ENCODE measurements around the gene QSOX2. TPM values are rescaled to one million over a fixed set of nuclear protein-coding genes. Genes with fewer than 3 reads are reported as not detected.

The QSOX2 gene
- total RNA-seq, 1 donor from 2014 or later: 21.2 TPM

DNA sequence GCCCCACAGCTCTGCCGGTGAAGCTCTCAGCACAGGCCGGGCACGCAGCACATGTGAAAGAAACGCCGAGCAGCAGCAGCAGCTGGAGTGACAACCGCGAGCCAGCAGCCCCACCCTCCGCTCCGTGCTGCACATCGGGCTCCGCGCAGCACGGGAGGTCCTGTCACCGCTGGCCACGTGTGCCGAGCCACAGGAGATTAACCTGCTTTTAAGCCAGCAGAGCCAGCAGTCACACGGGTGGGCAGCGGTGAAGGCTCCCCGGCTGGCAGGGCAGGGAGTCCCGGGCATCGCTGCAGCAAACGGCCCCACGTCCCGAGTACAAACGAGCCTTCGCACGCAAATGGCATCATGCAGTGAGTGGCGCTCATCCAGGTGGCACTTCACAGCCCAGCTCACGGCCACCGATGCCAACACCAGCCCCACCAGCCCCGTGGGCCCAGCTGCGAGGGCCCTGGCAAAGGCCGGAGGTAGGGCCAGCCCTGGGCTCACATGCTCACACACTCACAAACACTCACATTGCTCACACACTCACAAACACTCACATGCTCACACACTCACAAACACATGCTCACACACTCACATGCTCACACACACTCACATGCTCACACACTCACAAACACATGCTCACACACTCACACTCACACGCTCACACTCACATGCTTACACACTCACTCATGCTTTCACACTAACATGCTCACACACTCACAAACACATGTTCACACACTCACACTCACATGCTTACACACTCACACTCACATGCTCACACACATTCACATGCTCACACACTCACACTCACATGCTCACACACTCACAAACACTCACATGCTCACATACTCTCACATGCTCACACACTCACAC is 47.2 kb upstream of the QSOX2 start:
- H3K4me1 Mint-ChIP-seq (ENCODE audit: low read depth, unreplicated experiment): no peaks in the 10 kb centered on the region
- H3K4me3 Mint-ChIP-seq (ENCODE audit: unreplicated experiment): no peak overlapping the region
- TF ChIP-seq, protein P1, sequence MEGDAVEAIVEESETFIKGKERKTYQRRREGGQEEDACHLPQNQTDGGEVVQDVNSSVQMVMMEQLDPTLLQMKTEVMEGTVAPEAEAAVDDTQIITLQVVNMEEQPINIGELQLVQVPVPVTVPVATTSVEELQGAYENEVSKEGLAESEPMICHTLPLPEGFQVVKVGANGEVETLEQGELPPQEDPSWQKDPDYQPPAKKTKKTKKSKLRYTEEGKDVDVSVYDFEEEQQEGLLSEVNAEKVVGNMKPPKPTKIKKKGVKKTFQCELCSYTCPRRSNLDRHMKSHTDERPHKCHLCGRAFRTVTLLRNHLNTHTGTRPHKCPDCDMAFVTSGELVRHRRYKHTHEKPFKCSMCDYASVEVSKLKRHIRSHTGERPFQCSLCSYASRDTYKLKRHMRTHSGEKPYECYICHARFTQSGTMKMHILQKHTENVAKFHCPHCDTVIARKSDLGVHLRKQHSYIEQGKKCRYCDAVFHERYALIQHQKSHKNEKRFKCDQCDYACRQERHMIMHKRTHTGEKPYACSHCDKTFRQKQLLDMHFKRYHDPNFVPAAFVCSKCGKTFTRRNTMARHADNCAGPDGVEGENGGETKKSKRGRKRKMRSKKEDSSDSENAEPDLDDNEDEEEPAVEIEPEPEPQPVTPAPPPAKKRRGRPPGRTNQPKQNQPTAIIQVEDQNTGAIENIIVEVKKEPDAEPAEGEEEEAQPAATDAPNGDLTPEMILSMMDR (IDR thresholded peaks at IDR 0.05; ENCODE audit: partially characterized antibody, unreplicated experiment): no peak
- no peak for DNase-seq
- no peaks in the 10 kb centered on the region for H3K36me3 Mint-ChIP-seq (ENCODE audit: unreplicated experiment)
- H3K27me3 Mint-ChIP-seq (ENCODE audit: unreplicated experiment): peaks cover 1% of the 10 kb centered on the region
- no peaks in the 10 kb centered on the region for H3K9me3 Mint-ChIP-seq (ENCODE audit: unreplicated experiment)
- no peak overlapping the region for H3K27ac Mint-ChIP-seq (ENCODE audit: unreplicated experiment)

DNA sequence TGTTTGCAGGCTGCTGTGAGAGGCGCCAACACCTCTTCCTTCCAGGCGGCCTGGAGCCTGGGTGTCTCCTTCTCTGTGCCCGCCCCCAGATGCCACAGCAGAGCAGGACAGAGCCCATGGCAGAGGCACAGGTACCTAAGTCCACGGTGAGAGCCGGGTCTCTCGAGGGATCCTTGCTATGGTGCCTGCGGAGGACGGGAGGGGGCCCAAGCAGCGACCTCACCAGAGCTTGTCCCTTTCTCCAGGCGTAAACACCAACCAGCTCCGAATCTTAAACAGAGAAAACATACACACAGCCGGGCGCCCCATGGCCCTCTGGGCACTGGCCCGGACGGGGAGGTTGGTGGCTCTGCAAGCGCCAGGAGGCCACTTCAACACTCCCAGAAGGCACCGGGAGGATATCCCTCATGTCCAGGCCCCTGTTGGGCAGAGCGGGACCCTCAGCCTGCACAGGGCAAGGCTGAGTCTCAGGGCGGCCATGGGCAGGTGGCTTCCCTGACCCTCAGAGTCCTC is 46.5 kb upstream of the QSOX2 start:
- Mint-ChIP-seq H3K9me3 (ENCODE audit: unreplicated experiment) (peaks cover 3% of the 10 kb centered on the region), H3K36me3 (ENCODE audit: unreplicated experiment) (peaks cover 5% of the 10 kb centered on the region), H3K27me3 (ENCODE audit: unreplicated experiment) (peaks cover 4% of the 10 kb centered on the region), H3K4me3 (ENCODE audit: unreplicated experiment) (no peak overlapping the region), H3K4me1 (ENCODE audit: low read depth, unreplicated experiment) (no peaks in the 10 kb centered on the region), H3K27ac (ENCODE audit: unreplicated experiment) (no peak overlapping the region)
- no peak for DNase-seq
- TF ChIP-seq, protein P1 (IDR thresholded peaks at IDR 0.05; ENCODE audit: partially characterized antibody, unreplicated experiment): no peak

DNA sequence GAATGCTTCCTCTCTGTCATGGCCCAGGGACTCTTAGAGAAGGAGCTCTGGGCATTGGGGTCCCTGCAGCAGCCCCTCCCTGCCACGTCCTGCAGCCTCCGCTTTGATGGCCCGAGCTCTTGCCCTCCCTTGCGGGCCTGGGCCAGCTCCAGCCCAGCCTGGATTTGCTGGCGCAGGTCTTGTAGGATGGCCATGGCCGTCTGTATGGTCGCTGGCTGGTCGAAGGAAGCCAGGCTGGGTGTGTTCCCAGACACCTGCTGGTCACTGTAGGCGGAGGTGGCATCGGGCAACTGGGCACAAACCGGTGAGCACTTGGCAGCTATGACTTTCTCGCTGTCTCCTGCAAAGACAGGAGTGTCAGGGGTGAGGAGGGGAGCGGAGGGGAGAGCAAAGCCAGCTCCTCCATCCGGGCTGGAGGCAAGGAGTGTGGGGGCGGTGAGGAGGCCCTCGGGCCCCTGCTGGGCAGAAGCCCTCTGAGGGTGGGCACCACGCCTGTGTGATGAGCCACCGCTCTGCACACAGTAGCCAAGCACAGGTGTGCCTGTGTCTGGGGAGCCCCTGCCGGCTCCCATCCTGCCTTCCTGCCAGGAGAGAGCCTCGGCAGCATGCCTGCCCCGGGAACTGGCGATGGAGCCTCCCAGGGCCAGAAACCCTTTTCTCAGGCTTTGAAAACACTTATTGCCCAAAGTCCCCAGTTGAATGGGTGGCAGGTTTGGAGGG is 45.9 kb upstream of the QSOX2 start:
- H3K27ac Mint-ChIP-seq (ENCODE audit: unreplicated experiment): no peak overlapping the region
- peaks cover 4% of the 10 kb centered on the region for H3K9me3 Mint-ChIP-seq (ENCODE audit: unreplicated experiment)
- H3K4me1 Mint-ChIP-seq (ENCODE audit: low read depth, unreplicated experiment): no peaks in the 10 kb centered on the region
- TF ChIP-seq, protein P1 (IDR thresholded peaks at IDR 0.05; ENCODE audit: partially characterized antibody, unreplicated experiment): no peak
- no peak overlapping the region for H3K4me3 Mint-ChIP-seq (ENCODE audit: unreplicated experiment)
- peaks cover 4% of the 10 kb centered on the region for H3K27me3 Mint-ChIP-seq (ENCODE audit: unreplicated experiment)
- peaks cover 6% of the 10 kb centered on the region for H3K36me3 Mint-ChIP-seq (ENCODE audit: unreplicated experiment)
- no peak for DNase-seq

DNA sequence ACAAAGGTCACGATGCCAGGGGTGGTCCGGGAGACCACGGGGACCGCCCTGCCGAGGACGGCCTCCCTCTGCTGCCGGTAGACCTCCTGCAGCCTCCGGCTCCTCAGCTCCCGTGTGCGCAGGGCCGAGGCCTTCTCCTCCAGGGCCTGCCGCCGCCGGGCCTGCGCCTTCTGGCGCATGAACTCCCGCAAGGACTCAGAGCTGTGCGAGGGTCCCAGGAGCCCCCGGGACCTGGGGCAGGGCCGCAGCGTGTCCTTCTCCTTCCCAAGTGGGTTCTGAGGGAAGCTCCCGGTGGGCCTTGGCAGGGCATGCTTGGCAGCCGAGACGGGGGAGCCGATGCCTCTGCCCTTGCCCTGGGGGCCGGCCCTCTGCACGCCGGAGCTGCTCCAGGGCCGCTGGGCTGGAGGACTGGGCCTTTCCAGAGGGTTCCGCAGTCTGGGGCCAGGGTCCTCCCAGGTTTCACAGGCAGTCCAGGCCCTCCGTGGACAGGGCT is 44.9 kb upstream of the QSOX2 start:
- Mint-ChIP-seq H3K4me3 (ENCODE audit: unreplicated experiment) (no peak overlapping the region), H3K9me3 (ENCODE audit: unreplicated experiment) (peaks cover 4% of the 10 kb centered on the region), H3K27ac (ENCODE audit: unreplicated experiment) (no peak overlapping the region), H3K36me3 (ENCODE audit: unreplicated experiment) (peaks cover 6% of the 10 kb centered on the region), H3K27me3 (ENCODE audit: unreplicated experiment) (peaks cover 4% of the 10 kb centered on the region), H3K4me1 (ENCODE audit: low read depth, unreplicated experiment) (no peaks in the 10 kb centered on the region)
- DNase-seq: no peak
- TF ChIP-seq, protein P1 (IDR thresholded peaks at IDR 0.05; ENCODE audit: partially characterized antibody, unreplicated experiment): no peak
